ENCODE data around the gene HTR4.

Gene HTR4

GRCh38 chr5:148438933-148439332 lies 215.4 kb downstream of the HTR4 start:
- in situ Hi-C loops (cut with MboI; ENCODE audit: low sequenced_read_pairs): no loop called here

GRCh38 chr5:148437249-148437648 lies 217.1 kb downstream of the HTR4 start:
- in situ Hi-C loops (cut with MboI; ENCODE audit: low sequenced_read_pairs): no loop called here

GRCh38 chr5:148436029-148436428 lies 218.3 kb downstream of the HTR4 start:
- in situ Hi-C loops (cut with MboI; ENCODE audit: low sequenced_read_pairs): no loop called here

- in situ Hi-C loops (cut with MboI; ENCODE audit: low sequenced_read_pairs): no loop called here
Observed at GRCh38 chr5:148433826-148434225, 220.5 kb downstream of the HTR4 start.
